Colon (tissue), 2 donors: ENCODE results near the gene CAPN9.
"Not testable (repeated sequence)": the region's sequence is repeated elsewhere in the genome, so short reads cannot be mapped to it uniquely, and the experiment has no call there.

Experiments
- FAIRE-seq: peaks from 2 replicates; lab custom pipeline; 2012; peaks lifted over from hg19 to GRCh38; lab: Jason Lieb, UNC
- donor health status: control.
- donor health status: control.

CAPN9 gene

DNA sequence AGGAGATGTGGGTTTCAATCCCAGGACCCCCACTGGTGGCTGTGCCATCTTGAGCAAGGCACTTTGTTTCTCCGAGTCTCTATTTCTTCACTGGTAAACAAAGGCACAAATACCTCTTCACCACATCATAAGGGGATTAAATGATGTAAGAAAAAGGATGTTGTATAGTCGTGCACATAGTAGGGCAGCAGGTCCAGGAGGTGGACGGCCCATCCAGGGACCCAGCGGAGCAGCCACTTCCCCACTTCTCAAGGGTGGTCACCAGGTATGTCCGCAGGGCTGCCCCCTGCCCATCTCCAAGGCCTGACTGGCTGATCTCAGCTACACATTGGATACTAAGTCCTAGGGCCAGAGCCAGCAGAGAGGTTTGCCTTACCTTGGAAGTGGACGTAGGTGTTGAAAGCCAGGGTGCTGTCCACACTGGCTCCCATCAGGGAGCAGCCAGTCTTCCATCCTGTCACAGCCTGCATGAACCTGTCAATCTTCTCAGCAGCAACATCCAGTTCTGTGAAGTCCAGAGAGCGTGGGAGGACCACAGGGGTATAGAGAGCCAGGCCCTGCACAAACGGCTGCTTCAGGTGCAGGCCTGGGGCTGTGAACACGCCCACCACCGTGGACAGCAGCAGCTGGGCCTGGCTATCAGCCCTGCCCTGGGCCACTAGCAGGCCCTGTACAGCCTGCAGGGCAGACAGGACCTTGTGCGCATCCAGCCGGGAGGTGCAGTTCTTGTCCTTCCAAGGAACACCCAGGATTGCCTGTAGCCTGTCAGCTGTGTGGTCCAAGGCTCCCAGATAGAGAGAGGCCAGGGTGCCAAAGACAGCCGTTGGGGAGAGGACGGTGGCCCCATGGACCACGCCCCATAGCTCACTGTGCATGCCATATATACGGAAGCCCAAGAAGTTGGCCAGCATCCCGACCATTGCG, 37.3 kb upstream of the CAPN9 start:
- FAIRE-seq, result no peak

DNA sequence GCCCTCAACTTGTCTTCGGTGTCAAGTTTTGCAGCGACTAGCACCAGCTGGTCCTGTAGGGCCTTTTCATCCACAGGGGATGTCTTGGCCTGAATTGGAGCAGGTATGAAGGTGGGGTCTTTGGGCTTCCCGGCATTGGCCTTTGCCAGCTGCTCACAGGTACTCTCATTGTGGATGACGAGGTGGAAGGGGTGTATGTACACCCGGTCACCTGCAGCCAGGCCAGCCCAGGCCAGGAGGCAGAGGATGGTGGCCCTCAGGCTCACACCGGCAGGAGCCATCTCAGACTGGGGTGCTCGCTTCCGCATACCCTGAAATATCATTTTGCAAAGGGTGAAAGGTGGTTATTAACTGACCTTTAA, 36.7 kb upstream of the CAPN9 start:
- FAIRE-seq, result no peak

DNA sequence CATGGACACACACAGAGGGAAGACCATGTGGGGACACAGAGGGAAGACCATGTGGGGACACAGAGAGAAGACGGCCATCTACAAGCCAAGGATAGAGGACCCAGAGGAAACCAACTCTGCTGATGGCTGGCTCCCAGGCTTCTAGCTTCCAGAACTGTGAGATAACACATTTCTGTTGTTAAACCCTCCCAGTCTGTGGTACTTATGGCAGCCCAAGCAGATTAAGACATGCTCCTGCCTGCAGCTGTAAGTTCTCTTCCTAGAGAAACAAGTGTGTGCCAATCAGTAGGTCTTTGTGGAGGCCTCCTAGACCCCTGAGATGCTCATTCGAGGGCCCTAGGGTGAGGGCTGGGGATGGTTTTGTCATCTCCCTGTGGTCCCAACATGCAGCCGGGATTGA, 35.9 kb upstream of the CAPN9 start:
- FAIRE-seq, result no peak

DNA sequence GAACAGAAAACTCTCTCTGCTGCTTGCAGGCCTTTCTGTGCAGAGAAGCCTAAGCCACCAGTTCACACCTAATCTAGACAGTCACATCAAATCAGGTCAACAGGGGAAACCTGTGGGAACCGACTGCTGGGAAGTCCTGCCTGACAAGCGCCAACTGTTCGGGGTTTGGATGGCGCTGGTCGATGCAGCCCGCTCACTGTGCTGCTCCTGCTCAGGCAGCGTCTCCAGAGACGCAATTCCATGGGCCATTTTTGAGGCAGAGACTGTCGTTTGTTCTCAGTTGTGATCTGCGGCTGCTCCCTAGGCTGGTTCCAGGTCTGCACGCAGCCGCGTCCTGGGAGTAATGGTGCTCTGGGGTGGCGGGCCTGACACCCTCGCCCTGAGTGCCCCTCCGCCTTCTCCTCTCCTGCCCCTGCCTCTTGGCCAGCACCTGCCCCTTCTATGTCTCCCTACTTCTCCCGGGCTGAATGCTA, 34.7 kb upstream of the CAPN9 start:
- no peak for FAIRE-seq

DNA sequence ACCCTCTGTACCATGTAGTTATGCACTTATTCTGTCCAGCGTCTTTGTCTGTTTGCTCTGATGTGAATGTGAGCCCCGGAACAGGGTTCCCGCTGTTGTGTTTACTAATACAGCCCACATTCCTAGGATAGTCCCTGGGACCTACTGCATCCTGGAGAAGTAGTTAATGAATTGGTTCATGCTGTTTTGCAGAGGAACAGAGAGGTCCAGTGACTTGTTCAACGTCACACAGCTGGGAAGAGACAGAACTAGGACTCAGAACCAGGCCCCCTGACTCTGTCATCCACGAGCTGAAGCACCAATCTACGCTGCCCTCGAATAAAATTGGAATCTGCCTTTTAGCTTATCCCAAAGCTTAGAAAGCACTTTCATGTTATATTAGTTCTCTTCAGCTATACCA, 34.0 kb upstream of the CAPN9 start:
- no peak for FAIRE-seq

DNA sequence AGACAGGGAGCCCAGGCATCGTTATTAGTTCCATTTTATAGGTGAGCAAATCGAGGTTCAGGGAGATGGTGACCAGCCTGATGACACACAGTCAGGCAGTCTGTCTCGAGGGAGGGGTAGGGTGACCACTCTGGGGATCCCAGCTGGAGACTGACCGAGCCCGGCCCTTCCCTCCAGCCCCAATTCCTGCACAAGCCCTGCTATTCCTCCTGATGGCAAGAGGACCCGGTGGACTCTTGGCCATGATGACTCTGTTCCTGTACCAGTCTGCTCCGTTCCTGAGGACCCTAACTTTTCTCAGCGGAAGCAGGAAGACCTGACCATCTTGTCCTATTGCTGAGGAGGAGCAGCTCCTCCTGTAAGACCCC, 33.7 kb upstream of the CAPN9 start:
- no peak for FAIRE-seq

DNA sequence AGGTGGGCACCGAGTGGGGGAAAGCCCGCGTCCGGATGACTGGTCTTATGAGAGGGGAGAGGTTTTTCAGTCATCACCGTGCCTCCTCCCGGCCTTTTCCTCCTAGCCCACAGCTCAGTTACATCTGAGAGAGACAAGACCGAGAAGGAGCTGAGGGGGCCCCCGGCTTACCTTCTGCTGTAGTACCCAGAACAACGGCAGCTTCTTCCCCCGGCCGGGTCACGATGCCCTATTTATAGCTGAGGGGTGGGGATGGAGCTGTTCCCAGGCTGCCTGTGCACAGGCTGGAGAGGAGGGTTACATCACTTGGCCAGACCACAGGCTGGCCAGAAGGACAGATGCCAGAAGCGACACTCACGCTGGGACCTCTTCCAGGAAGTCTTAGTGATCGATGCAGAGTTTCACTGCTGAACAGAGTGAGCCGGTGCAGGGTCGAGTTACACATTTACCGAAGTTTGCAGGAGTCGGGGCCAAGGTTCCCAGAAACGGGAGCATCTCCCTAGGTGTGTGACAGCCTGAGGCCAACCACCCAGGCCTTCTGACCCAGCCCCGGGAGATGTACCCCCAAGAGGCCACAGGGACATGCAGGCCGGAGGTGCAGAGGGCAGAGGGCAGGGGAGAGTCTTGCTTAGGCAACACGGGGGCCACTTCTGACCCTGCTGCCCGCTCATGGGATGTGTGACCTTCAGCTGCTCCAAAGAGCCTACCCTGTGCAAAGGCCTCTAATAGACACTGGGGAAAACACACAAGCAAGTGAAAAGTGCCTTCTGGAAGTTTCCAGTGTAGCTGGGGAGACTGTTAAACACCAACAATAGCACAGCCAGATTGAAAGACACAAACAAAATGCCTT, 33.0 kb upstream of the CAPN9 start, which contains the start of gene AGT:
Gene AGT (minus strand): TSS at position 208 of the 850 bp plus-strand sequence. CDS start 3,299 bp downstream, outside the sequence.
- FAIRE-seq, result no peak

DNA sequence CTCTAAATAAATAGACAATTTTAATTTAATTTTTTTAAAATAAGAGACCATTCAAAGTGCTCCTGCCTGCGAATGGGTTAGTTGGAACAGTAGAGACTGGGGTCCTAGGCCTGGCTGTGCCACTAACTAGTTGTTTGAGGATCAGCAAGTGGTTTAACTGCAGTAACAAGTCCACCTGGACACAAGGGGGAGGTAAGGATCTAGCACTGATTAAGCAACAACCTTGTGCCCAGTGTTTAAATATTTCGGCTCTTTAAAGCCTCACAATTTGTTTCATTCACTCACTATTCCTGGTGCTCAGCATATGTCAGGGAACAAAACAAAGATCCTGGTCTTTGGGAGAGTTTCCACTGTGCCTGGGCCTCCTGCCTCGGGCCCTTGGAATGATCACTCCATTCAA, 31.7 kb upstream of the CAPN9 start:
- no peak for FAIRE-seq

DNA sequence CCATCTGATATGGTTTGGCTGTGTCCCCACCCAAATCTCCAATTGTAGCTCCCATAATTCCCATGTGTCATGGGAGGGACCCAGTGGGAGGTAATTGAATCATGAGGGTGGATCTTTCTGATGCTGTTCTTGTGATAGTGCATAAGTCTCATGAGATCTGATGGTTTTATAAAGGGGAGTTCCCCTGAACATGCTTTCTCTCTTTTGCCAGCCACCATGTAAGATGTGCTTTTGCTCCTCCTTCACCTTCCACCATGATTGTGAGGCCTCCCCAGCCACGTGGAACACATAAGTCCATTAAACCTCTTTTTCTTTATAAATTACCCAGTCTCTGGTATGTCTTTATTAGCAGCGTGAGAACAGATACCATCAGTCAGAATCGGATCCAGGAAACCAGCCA, 30.7 kb upstream of the CAPN9 start:
- FAIRE-seq, result not testable (repeated sequence)

DNA sequence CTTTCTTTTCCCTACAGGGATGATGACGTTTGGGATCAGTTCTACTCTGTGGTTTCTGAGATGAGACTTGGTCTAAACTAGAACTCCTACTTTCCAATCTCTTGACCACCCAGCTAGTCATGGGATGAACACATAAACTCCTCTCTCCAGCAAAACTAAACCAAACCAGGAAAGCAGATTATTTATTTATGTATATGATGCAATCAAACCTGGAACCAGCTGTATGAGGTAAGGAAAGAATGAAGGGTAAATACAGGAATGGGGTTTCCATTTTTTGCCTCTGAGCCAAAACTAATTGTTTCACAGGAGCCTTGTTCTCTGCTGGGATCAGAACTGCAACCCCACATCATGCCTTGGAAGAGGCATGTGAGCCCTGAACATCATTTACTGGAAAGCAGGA, 29.9 kb upstream of the CAPN9 start:
- no peak for FAIRE-seq

DNA sequence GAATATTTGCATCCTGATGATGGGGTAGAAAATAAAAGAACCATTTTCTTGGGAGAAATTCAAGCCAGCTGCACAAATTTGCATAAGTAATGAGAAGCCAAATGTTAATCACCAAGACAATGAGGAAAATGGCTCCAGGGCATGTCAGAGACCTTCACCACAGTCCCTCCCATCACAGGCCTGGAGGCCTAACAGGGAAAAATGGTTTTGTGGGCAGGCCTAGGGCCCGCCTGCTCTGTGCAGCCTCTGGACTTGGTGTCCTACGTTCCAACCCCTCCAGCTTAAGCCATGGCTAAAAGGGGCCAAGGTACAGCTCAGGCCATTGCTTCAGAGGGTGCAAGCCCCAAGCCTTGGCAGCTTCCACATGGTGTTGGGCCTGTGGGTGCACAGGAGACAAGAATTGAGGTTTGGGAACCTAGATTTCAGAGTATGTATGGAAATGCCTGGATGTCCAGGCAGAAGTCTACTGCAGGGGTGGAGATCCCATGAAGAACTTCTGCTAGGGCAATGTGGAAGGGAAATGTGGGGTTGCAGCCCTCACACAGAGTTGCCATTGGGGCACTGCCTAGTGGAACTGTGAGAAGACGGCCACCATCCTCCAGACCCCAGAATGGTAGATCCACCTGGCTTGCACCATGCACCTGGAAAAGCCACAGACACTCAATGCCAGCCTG, 25.2 kb upstream of the CAPN9 start:
- FAIRE-seq, result not testable (repeated sequence)

DNA sequence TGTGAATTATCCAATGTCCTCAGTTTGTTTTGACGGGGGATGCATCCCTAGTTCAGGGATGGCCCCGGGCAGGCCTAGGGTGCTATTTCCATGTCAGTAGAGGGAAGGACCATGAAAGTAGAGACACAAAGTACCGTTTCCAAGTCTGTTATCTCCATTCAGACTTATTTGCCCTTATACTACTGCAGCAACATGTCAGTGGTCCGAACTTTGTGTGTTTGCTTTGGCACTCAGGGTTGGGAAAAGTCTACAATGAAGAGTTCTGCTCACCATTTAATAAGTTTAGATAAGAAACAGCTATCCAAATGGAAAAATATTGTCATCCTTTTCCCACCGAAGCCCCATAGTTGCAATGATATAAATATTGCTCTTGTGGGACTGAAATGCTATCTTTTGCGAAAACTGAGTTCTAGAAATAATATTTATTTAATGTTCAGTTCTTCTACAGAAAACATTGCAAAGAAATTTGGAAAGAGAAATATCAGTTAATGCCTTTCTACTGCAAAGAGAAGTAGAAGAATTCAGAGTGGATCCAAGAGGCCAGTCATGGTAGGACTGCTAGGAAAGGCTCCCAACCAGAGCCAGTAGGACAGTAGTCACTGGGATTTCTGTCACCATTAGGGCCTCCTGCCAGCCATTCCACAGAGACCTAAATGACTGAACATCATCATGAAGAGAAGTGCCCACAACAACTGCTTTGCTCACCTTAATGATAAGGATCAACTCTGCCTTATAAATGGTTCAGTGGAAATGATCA, 21.8 kb upstream of the CAPN9 start:
- no peak for FAIRE-seq

DNA sequence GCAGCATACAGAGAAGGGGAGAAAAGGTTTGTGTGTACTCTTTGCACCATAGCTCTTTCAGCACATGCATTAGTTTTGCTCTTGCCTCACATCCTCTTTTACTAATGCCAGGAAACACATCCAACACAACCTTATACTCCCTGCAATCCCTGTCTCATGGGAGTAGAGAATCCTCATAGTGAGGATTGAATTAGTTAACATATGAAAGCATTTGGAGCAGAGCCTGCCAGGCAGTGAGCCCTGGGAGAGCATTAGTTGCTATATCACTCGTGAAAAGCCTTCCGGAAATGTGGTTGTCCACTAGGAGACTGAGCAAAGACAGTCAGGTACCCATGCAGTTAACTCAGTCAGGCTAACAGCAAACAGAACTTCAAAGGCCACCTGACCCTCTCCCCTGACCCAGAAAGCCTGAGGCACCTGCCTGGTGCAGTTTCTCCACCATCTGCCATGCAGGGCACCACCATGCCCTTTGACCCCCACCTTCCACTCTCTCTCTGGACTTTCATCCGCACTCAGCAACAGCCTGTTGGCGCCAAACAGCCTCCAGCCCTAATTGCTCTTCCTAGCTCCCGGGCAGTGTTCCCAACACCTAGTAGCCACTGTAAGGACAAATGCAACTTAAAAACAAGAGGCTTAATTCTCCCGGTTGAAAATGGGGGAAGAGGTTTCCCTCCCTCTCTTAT, 18.3 kb upstream of the CAPN9 start:
- FAIRE-seq, result no peak

DNA sequence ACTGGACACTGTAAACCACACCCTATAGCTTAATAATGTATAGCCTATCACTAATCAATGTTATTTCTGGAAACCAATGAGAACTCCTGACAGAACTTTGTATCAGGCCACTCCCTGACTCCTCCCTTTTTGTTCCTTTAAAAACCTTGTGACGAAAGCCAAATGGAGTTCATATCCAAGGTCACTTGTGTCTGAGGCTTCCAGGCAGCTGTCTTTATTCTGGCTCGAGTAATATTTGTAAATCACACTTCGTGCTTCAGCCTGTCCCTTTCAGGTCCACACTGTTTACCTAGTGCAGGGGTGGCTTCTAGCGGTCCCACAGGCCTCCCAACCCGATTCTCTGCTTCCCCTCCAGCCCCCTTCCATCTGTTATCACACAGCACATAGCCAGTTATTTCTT, 16.2 kb upstream of the CAPN9 start:
- FAIRE-seq, result no peak

DNA sequence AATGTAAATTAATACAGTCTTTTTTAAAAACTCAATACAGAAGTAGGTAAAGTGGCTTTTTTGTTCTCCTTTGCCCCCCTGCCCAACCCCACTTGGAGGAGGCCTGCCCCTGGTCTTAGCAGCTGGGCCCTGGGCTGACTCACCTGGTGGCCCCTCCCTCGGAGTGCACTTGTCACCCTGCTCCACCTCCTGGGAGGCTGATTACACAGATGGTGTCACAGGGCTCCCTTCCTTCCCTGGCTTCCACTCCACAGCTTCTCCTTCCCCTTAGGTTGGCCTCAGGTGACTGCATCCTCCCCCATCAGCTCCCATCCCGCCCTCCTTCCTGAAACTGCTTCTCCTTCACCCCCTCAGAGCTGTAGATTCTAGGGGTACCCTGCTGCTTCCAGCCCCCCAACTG, 11.7 kb upstream of the CAPN9 start:
- FAIRE-seq, result no peak

DNA sequence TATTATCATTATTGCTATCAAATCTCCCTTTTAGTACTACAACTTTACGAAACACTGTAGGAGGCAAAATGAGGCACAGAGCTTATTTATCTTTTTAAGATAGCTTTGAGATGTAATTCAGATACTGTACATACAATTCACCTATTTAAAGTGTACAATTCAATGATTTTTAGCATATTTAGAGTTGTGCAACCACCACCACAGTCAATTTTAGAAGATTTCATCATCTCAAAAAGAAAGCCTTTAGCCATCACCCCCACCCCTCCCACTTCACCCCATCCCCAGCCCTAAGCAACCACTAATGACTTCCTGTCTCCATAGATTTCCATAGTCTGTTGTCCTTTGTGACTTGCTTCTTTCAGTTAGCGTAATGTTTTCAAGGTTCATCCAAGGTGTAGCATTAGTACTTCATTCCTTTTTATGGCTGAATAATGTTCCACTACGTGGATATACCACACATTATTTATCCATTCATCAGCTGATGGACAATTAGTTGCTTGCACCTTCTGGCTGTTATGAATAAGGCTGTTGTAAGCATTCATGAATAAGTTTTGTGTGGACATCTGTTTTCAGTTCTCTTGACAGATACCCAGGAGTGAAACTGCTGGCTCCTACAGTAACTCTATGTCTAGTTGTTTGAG, 9.4 kb upstream of the CAPN9 start:
- FAIRE-seq, result no peak

DNA sequence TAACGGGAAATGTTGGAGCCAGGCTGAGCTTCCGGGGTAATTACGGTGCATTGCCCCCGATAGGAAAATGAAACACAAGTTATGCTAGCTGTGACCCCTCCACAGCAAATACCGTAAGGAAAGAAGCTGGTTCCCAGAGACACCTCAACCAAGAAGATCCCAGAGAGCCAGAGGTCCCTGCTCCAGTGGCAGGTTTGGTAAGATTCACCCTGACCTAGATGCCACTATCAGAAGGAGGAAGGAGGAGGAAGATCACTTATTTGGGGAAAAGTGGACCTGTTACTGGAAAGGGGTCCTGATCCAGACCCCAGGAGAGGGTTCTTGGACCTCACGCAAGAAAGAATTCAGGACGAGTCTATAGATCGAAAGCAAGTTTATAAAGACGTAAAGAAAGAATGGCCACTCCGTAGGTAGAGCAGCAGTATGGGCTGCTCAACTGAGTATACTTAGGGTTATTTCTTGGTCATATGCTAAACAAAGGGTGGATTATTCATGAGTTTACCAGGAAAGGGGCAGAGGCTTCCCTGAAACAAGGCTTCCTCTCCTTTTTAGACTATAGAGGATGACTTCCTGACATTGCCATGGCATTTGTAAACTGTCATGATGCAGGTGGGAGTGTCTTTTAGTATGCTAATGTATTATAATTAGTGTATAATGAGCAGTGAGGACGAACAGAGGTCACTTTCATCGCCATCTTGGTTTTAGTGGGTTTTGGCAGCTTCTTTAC, 7.5 kb upstream of the CAPN9 start:
- no peak for FAIRE-seq

DNA sequence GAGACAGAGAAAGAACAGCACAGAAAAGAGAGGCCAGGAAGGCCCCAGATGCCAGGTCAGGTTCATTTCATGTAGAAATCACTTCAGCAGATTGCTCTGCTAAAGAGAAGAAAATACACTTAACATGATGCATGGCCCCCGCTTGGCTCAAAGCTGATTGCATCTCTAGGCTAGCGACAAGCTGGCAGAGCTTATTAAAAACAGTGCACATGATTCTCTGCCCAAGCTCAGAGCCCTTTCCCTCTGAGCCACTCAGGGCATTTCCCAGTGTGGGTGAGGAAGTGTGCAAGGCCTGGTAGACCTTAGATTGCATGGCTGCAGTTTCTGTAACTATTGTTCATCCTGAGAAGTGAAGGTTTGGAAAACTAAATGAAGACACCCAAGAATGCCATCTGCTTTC, 3.3 kb upstream of the CAPN9 start:
- no peak for FAIRE-seq

DNA sequence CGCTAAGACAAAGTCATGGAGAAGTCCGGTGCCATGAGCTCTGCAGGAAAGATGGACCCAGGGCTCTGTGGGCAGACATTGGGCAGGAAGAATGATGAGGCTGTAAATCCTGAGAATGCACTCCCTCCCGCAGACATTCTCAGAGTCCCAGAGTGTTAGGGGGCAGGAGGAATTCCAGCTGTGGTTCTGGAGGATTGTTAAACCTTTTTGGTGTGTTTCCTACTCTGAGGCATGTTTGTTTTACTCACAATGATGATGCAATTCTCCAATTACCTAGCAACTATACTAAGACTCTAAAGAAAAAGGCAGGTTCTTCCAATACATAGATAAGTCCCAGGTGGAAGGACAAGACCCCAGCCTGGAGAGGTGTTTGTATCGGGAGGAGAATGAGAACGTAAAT, 2.8 kb upstream of the CAPN9 start:
- no peak for FAIRE-seq

DNA sequence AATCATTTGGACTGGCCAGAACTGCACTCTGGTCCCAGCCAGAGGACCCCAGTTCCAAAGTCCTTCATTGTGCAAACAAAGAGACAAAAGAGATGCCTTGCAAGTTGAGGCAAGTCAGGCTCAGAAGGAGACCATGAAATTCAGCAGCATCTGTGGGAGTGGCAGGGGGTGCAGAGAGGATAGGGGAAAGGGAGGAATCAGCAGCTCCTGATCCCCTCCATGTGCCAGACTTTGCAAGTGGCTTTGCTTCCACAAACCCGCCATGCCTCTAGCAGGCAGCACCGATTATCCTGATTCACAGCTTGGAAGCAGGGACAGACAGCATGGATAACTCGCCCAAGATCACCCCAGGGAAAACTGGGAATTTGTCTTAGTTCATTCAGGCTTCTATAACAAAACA, 2.1 kb upstream of the CAPN9 start:
- FAIRE-seq, result no peak
